OCI-LY1 (cell line): ENCODE measurements around the gene SPINT1.

Experiments used
- H2AFZ ChIP-seq: fragments of 200-600 bp; sonication (generic), shearing (Covaris generic); 2 replicates; pipeline ENCODE4 v1.6.0; 2014; ENCODE audit warnings: antibody characterized with exemption, mild to moderate bottlenecking, low read length
- H3F3A ChIP-seq: fragments of 200-600 bp; sonication (generic), shearing (Covaris generic); 2 replicates; pipeline ENCODE4 v1.6.0; 2014; ENCODE audit warnings: mild to moderate bottlenecking, antibody characterized with exemption, low read length, moderate library complexity; ENCODE audit not compliant: insufficient read depth
- H3K27ac ChIP-seq: fragments of 200-600 bp; sonication (generic); 2 replicates; pipeline ENCODE4 v1.5.1; 2014; ENCODE audit warnings: low read length, mixed run types, mild to moderate bottlenecking, low read depth; ENCODE audit not compliant: poor library complexity, severe bottlenecking
- H3K27me3 ChIP-seq: fragments of 200-600 bp; sonication (generic); 2 replicates; pipeline ENCODE4 v1.6.0; 2014; ENCODE audit warnings: antibody characterized with exemption, mild to moderate bottlenecking, low read length, moderate library complexity; ENCODE audit not compliant: insufficient read depth
- H3K36me3 ChIP-seq: fragments of 200-600 bp; sonication (generic); 2 replicates; pipeline ENCODE4 v1.6.1; 2014; ENCODE audit warnings: mild to moderate bottlenecking, antibody characterized with exemption, low read length, moderate library complexity, mixed read lengths; ENCODE audit not compliant: insufficient read depth
- H3K4me1 ChIP-seq: fragments of 200-600 bp; sonication (generic); 2 replicates; pipeline ENCODE4 v1.5.1; 2014; ENCODE audit warnings: mild to moderate bottlenecking, low read length, moderate library complexity; ENCODE audit not compliant: insufficient read depth, severe bottlenecking
- H3K4me2 ChIP-seq: fragments of 200-600 bp; sonication (generic), shearing (Covaris generic); 2 replicates; pipeline ENCODE4 v1.6.1; 2014; ENCODE audit warnings: low read length
- H3K4me3 ChIP-seq: fragments of 200-600 bp; sonication (generic); 2 replicates; pipeline ENCODE4 v1.5.1; 2014; ENCODE audit warnings: low read length, low read depth, mild to moderate bottlenecking, mixed read lengths; ENCODE audit not compliant: poor library complexity, severe bottlenecking
- H3K79me2 ChIP-seq: fragments of 200-600 bp; shearing (Covaris generic); 2 replicates; pipeline ENCODE4 v1.6.1; 2016; ENCODE audit warnings: mixed run types, low read length, mixed read lengths; ENCODE audit not compliant: insufficient read depth
- H3K9ac ChIP-seq: fragments of 200-600 bp; sonication (generic), shearing (Covaris generic); 2 replicates; pipeline ENCODE4 v1.6.1; 2014; ENCODE audit warnings: mild to moderate bottlenecking, low read length, mixed read lengths
- H3K9me2 ChIP-seq: fragments of 200-600 bp; sonication (generic), shearing (Covaris generic); 2 replicates; pipeline ENCODE4 v1.6.1; 2014; ENCODE audit warnings: low read depth, mild to moderate bottlenecking, low read length, mixed read lengths
- H3K9me3 ChIP-seq: fragments of 200-600 bp; shearing (Covaris generic); 2 replicates; pipeline ENCODE4 v1.6.1; 2014; ENCODE audit warnings: low read length, mixed read lengths
- H4K20me1 ChIP-seq: fragments of 200-600 bp; sonication (generic), shearing (Covaris generic); 2 replicates; pipeline ENCODE4 v1.6.0; 2016; ENCODE audit warnings: mild to moderate bottlenecking, low read length; ENCODE audit not compliant: insufficient read depth
- EZH2 ChIP-seq: fragments of 200-600 bp; sonication (generic), shearing (Covaris generic); IDR thresholded peaks from 2 replicates; pipeline ENCODE4 v1.8.0; 2017; ENCODE audit warnings: borderline replicate concordance, mixed run types, mild to moderate bottlenecking, antibody characterized with exemption, low read length, moderate library complexity, mixed read lengths
- TF ChIP-seq, protein P1 (sequence below): fragments of 200-600 bp; sonication (generic), shearing (Covaris generic); IDR thresholded peaks from 2 replicates; pipeline ENCODE4 v1.5.1; 2017; ENCODE audit warnings: mild to moderate bottlenecking, antibody characterized with exemption, low read length, moderate library complexity, mixed read lengths

SPINT1 gene

DNA sequence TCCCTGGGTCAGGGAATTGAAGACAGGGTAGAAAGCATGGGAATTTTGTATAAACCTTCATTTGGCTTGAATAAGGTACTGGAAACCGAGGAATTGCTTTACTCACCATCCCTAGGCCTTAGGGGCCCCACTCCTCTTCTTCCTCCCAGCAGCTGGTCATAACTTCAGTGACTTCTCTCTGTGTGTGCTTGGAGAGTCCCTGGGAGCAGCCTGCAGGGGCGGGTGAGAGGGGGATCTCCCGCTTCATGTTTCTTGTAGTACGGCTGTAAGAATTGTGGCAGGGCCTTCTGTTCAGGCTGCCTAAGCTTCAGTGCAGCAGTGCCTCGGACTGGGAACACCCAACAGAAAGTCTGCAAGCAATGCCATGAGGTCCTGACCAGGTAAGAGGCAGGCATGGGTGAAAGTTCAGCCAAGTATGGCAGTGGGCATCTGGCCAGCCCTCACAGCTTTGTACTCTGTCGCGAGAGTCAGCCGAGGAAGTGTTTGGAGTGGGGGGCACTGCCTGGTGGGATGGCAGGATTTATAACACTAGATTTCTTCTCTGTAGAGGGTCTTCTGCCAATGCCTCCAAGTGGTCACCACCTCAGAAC lies 34.9 kb upstream of the SPINT1 start:
- Histone ChIP-seq H3K27me3 (no peaks in the 10 kb centered on the region), H3K4me1 (peaks cover 16% of the 10 kb centered on the region), H3K9ac (no peak overlapping the region), H4K20me1 (no peaks in the 10 kb centered on the region), H3K79me2 (0 out of 2 replicates have a peak, but pooled peaks cover 3% of the 10 kb centered on the region), H3K36me3 (peaks cover 13% of the 10 kb centered on the region; the same call in 1 of the 2 replicates), H3K4me3 (no peak overlapping the region), H3F3A (no peaks in the 10 kb centered on the region), H3K27ac (no peak overlapping the region), H3K4me2 (no peak overlapping the region), H3K9me3 (no peaks in the 10 kb centered on the region), H3K9me2 (no peaks in the 10 kb centered on the region), H2AFZ (no peak overlapping the region)
- no peak for TF ChIP-seq EZH2
- TF ChIP-seq, protein P1, sequence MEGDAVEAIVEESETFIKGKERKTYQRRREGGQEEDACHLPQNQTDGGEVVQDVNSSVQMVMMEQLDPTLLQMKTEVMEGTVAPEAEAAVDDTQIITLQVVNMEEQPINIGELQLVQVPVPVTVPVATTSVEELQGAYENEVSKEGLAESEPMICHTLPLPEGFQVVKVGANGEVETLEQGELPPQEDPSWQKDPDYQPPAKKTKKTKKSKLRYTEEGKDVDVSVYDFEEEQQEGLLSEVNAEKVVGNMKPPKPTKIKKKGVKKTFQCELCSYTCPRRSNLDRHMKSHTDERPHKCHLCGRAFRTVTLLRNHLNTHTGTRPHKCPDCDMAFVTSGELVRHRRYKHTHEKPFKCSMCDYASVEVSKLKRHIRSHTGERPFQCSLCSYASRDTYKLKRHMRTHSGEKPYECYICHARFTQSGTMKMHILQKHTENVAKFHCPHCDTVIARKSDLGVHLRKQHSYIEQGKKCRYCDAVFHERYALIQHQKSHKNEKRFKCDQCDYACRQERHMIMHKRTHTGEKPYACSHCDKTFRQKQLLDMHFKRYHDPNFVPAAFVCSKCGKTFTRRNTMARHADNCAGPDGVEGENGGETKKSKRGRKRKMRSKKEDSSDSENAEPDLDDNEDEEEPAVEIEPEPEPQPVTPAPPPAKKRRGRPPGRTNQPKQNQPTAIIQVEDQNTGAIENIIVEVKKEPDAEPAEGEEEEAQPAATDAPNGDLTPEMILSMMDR: no peak

DNA sequence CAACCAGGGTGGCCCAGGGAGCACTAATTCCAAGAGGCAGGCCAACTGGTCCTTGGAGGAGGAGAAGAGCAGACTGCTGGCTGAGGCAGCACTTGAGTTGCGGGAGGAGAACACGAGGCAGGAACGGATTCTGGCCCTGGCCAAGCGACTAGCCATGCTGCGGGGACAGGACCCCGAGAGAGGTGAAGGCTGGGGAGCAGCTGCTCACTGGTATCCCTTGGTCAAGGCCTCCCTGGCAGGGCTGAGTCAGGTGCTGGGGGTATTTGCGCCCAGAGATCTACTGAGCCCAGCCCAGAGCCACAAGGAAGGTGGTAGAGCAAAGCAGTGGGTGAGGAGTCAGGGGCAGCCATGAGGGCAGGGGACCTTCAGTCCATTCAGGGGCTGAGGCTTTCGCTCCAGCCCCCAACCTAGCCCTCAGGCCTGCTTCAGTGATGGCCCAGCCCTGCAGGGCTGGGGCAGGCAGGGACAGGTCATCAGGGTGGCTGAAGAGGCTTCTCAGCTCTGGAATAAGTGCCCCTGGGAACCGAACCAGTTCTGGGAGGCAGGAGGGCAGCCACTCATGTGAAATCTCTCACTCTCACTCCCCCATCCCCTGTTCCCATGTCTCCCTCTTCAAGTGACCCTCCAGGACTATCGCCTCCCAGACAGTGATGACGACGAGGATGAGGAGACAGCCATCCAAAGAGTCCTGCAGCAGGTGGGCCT lies 31.0 kb upstream of the SPINT1 start:
- Histone ChIP-seq H3K4me3 (no peak overlapping the region), H3K9me2 (no peaks in the 10 kb centered on the region), H3K9me3 (no peaks in the 10 kb centered on the region), H3K4me2 (no peak overlapping the region), H3K27me3 (no peaks in the 10 kb centered on the region), H2AFZ (no peak overlapping the region), H3K4me1 (peaks cover 5% of the 10 kb centered on the region), H3K36me3 (peaks cover 24% of the 10 kb centered on the region; the same call in 1 of the 2 replicates), H4K20me1 (no peaks in the 10 kb centered on the region), H3K9ac (no peak overlapping the region), H3F3A (no peaks in the 10 kb centered on the region), H3K27ac (no peak overlapping the region), H3K79me2 (no peaks in the 10 kb centered on the region)
- TF ChIP-seq, protein P1: no peak
- TF ChIP-seq EZH2: no peak

DNA sequence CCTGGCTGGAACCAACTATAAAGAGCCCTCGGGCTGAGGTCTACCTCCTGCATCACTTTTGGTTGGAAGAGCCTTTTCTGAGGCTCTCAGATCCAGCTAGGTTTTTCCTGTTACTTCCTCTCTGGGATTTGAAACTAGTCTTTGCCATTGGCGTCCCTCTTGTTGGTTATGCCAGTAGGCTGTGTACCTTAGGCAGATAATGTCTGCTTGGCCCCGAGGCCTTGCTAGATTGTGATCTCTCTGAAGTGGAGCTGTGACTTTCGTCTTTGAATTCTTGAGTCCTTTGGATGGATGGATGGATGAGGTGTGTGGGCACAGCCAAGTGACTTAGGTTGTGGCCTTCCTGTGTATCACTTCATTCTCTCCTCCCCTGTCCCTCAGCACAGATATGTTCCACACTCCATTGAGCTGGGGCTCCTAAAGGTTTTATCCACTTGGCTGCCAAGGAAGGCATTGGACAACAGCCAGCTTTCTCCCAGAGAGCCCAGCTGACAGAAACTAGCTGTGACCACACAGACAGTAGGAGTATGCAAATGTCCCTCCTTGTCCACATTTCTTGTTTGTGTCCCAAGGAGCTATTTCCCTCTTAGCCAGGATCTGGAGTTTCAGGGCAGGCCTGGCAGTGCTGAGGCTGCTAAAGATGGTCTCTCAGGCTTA lies 28.7 kb upstream of the SPINT1 start:
- Histone ChIP-seq H3K27me3 (no peaks in the 10 kb centered on the region), H3K9ac (no peak overlapping the region)

More for the DNA sequence above, 28.7 kb upstream of the SPINT1 start:
- Histone ChIP-seq H3K4me2 (no peak overlapping the region), H3K36me3 (peaks cover 24% of the 10 kb centered on the region; the same call in 1 of the 2 replicates), H3K9me2 (no peaks in the 10 kb centered on the region), H3K79me2 (no peaks in the 10 kb centered on the region), H3K4me1 (no peaks in the 10 kb centered on the region), H3K4me3 (no peak overlapping the region), H3F3A (0 out of 2 replicates have a peak, but pooled peaks cover 3% of the 10 kb centered on the region), H3K9me3 (no peaks in the 10 kb centered on the region), H4K20me1 (no peaks in the 10 kb centered on the region), H3K27ac (no peak overlapping the region), H2AFZ (no peak overlapping the region)
- TF ChIP-seq EZH2: no peak
- TF ChIP-seq, protein P1: no peak
